ENCODE data around the gene C15orf39. TPM values are rescaled to one million over a fixed set of nuclear protein-coding genes. Genes with fewer than 3 reads are reported as not detected.
"Not testable (repeated sequence)": the region's sequence is repeated elsewhere in the genome, so short reads cannot be mapped to it uniquely, and the experiment has no call there.

Gene C15orf39
- total RNA-seq, 2 donors from 2014 or later: 5.9 to 16.4 TPM

- no peaks in the 10 kb centered on the region for H3K9me3 ChIP-seq
- H3K4me1 ChIP-seq: no peaks in the 10 kb centered on the region
- no peak overlapping the region for H3K27ac ChIP-seq
- H3K4me3 ChIP-seq: no peak overlapping the region
- no peak for DNase-seq (ENCODE audit: low spot score)
- TF ChIP-seq CTCF (IDR thresholded peaks at IDR 0.05): no peak
- no peaks in the 10 kb centered on the region for H3K36me3 ChIP-seq
- no peaks in the 10 kb centered on the region for H3K27me3 ChIP-seq
These were observed 34.4 kb downstream of the C15orf39 start for GRCh38 chr15:75235760-75236729.

- Histone ChIP-seq H3K9me3 (no peaks in the 10 kb centered on the region), H3K27me3 (no peaks in the 10 kb centered on the region), H3K27ac (no peak overlapping the region), H3K4me1 (no peaks in the 10 kb centered on the region), H3K4me3 (no peak overlapping the region), H3K36me3 (no peaks in the 10 kb centered on the region)
- DNase-seq (ENCODE audit: low spot score): no peak
- no peak for TF ChIP-seq CTCF (IDR thresholded peaks at IDR 0.05)
These were observed 35.8 kb downstream of the C15orf39 start for GRCh38 chr15:75237316-75237982.

- H3K27ac ChIP-seq: no peak overlapping the region
- H3K9me3 ChIP-seq: no peaks in the 10 kb centered on the region
- no peak for DNase-seq (ENCODE audit: low spot score)
- no peak overlapping the region for H3K4me3 ChIP-seq
- TF ChIP-seq CTCF (IDR thresholded peaks at IDR 0.05): no peak
- H3K4me1 ChIP-seq: no peaks in the 10 kb centered on the region
- H3K27me3 ChIP-seq: no peaks in the 10 kb centered on the region
- no peaks in the 10 kb centered on the region for H3K36me3 ChIP-seq
These were observed 36.5 kb downstream of the C15orf39 start for GRCh38 chr15:75238150-75238549.

- H3K27ac ChIP-seq; H3K27me3 ChIP-seq; H3K4me3 ChIP-seq; DNase-seq (ENCODE audit: low spot score); H3K9me3 ChIP-seq; H3K36me3 ChIP-seq; H3K4me1 ChIP-seq: not testable (repeated sequence)
These were observed 44.1 kb downstream of the C15orf39 start for GRCh38 chr15:75245741-75246140.

- H3K4me1 ChIP-seq; DNase-seq (ENCODE audit: low spot score); H3K27ac ChIP-seq; H3K36me3 ChIP-seq; H3K4me3 ChIP-seq; H3K9me3 ChIP-seq; H3K27me3 ChIP-seq: not testable (repeated sequence)
These were observed 47.3 kb downstream of the C15orf39 start for GRCh38 chr15:75248991-75249390.

GRCh38 chr15:75249726-75250125 lies 48.0 kb downstream of the C15orf39 start:
- no peak overlapping the region for H3K4me3 ChIP-seq
- no peak for DNase-seq (ENCODE audit: low spot score)
- no peak overlapping the region for H3K27ac ChIP-seq
- H3K36me3 ChIP-seq: no peaks in the 10 kb centered on the region
- no peaks in the 10 kb centered on the region for H3K9me3 ChIP-seq
- no peaks in the 10 kb centered on the region for H3K27me3 ChIP-seq
- no peaks in the 10 kb centered on the region for H3K4me1 ChIP-seq
- no peak for TF ChIP-seq CTCF (IDR thresholded peaks at IDR 0.05)

GRCh38 chr15:75251343-75251742 lies 49.7 kb downstream of the C15orf39 start:
- not testable (repeated sequence) for H3K27ac ChIP-seq; H3K27me3 ChIP-seq; H3K4me3 ChIP-seq; H3K4me1 ChIP-seq; H3K9me3 ChIP-seq; DNase-seq (ENCODE audit: low spot score); H3K36me3 ChIP-seq

- not testable (repeated sequence) for H3K27me3 ChIP-seq; H3K9me3 ChIP-seq; H3K4me1 ChIP-seq; DNase-seq (ENCODE audit: low spot score); H3K27ac ChIP-seq; H3K4me3 ChIP-seq; H3K36me3 ChIP-seq
These were observed 50.6 kb downstream of the C15orf39 start for GRCh38 chr15:75252285-75252684.

GRCh38 chr15:75258034-75258433 lies 56.4 kb downstream of the C15orf39 start, which contains the start of gene GOLGA6C:
Gene GOLGA6C (plus strand): TSS chr15:75258334. CDS start chr15:75258599, 265 bp downstream.
- not testable (repeated sequence) for H3K4me1 ChIP-seq; H3K9me3 ChIP-seq; H3K27me3 ChIP-seq; DNase-seq (ENCODE audit: low spot score); H3K4me3 ChIP-seq; H3K27ac ChIP-seq; H3K36me3 ChIP-seq

GRCh38 chr15:75258620-75259343 lies 57.1 kb downstream of the C15orf39 start:
- H3K36me3 ChIP-seq; H3K4me3 ChIP-seq; H3K27ac ChIP-seq; DNase-seq (ENCODE audit: low spot score); H3K27me3 ChIP-seq; H3K4me1 ChIP-seq; H3K9me3 ChIP-seq: not testable (repeated sequence)

All from right atrium auricular region (tissue), 2 donors.